Measurements from ENCODE around the gene NFAT5. TPM values are rescaled to one million over a fixed set of nuclear protein-coding genes. Genes with fewer than 3 reads are reported as not detected.

The NFAT5 gene
- total and polyA plus RNA-seq, 4 donors = 5.2 to 111 (median 22.5) TPM

Small RNAs within 50 kb of the gene (small RNA-seq; reads per million reads assigned to genes)
- gene MIR1538 (ENCODE audit: low replicate concordance) = not detected

Other genes with a start within 250 kb of the NFAT5 start
- 10 to 100 TPM in 1 of 2 donors, 1 to 10 TPM in 1; 6.4 to 16.6 TPM for gene PDF, start 235.4 kb upstream of the NFAT5 start, total RNA-seq
- 10 to 100 TPM in 1 of 2 donors, 1 to 10 TPM in 1; 6.0 to 11.8 TPM for gene PDF, start 235.4 kb upstream of the NFAT5 start, polyA plus RNA-seq
- gene COG8, start 226.4 kb upstream of the NFAT5 start, total RNA-seq = 10 to 100 TPM; 33.7 to 36.3 TPM
- gene COG8, start 226.4 kb upstream of the NFAT5 start, polyA plus RNA-seq = 10 to 100 TPM; 18.3 to 18.9 TPM
- gene NIP7, start 226.2 kb upstream of the NFAT5 start, total RNA-seq = 10 to 100 TPM; 16.4 to 23.2 TPM
- 10 to 100 TPM; 14.5 to 17.7 TPM for gene NIP7, start 226.2 kb upstream of the NFAT5 start, polyA plus RNA-seq
- under 1 TPM; 0.65 to 0.95 TPM for gene TMED6, start 214.2 kb upstream of the NFAT5 start, total RNA-seq
- gene TMED6, start 214.2 kb upstream of the NFAT5 start, polyA plus RNA-seq = under 1 TPM; 0.24 to 0.32 TPM
- 10 to 100 TPM; 24.6 to 26.6 TPM for gene TERF2, start 180.0 kb upstream of the NFAT5 start, total RNA-seq
- 10 to 100 TPM in 1 of 2 donors, 1 to 10 TPM in 1; 8.2 to 11.7 TPM for gene TERF2, start 180.0 kb upstream of the NFAT5 start, polyA plus RNA-seq
- gene CYB5B, start 141.3 kb upstream of the NFAT5 start, total RNA-seq = 100 to 1,000 TPM in 1 of 2 donors, 10 to 100 TPM in 1; 69.8 to 103 TPM
- 10 to 100 TPM; 68.1 to 81.6 TPM for gene CYB5B, start 141.3 kb upstream of the NFAT5 start, polyA plus RNA-seq
- gene NQO1, start 160.6 kb downstream of the NFAT5 start, total RNA-seq = 10 to 100 TPM; 15.2 to 45.8 TPM
- gene NQO1, start 160.6 kb downstream of the NFAT5 start, polyA plus RNA-seq = 100 to 1,000 TPM in 1 of 2 donors, 10 to 100 TPM in 1; 44.0 to 109 TPM
- gene NOB1, start 189.0 kb downstream of the NFAT5 start, total RNA-seq = 10 to 100 TPM; 23.0 to 43.1 TPM
- 10 to 100 TPM; 24.5 to 40.9 TPM for gene NOB1, start 189.0 kb downstream of the NFAT5 start, polyA plus RNA-seq
- 10 to 100 TPM; 49.8 to 86.6 TPM for gene WWP2, start 196.4 kb downstream of the NFAT5 start, total RNA-seq
- gene WWP2, start 196.4 kb downstream of the NFAT5 start, polyA plus RNA-seq = 10 to 100 TPM; 26.1 to 36.9 TPM

Measured in lung (tissue), 5 donors.